Measurements from ENCODE around the gene MYCL. TPM values are rescaled to one million over a fixed set of nuclear protein-coding genes. Genes with fewer than 3 reads are reported as not detected.

MYCL gene
- total and polyA plus RNA-seq, 2 of the 8 experiments (the other 6 are each of a cell fraction or from before 2014, with no cell fraction given), result 20.3 to 28.8 TPM

DNA sequence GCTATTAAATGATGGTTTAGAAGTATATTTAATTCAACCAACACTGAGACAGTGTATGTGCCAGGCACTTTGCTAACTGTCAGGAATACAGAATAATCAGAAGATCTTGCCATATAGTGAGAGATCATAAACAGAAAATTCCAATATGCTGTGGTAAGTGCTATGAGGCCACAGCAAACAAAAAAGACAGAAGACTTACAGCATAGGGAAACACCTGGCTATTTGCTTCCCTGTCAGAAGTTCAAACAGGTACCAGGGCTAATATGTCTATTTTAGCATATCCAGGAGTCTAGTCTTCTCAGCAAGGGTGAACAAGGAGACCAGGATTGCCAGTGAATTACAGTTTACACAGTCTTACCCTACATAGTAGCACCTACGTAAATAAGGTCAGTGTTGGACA is 48.8 kb downstream of the MYCL start:
- Histone ChIP-seq H2BK20ac (ENCODE audit: low read length) (no peak overlapping the region), H3K79me2 (ENCODE audit: control insufficient read depth in 1 of 2, insufficient read depth in 2 of 2, low read length in 2 of 2) (peaks cover 0 to 13% of the 10 kb centered on the region in 2 experiments; a peak in 2 of 4 replicates), H4K91ac (replicated peaks; ENCODE audit: insufficient read length, low read length) (no peak overlapping the region), H3K79me1 (ENCODE audit: low read depth, low read length) (peaks cover 3% of the 10 kb centered on the region), H4K20me1 (replicated peaks in 1 of 2; ENCODE audit: control insufficient read depth in 1 of 2, insufficient read depth in 2 of 2, low read length in 2 of 2) (peaks cover 0 to 1% of the 10 kb centered on the region in 2 experiments), H3K18ac (ENCODE audit: extremely low read depth, low read length) (no peak overlapping the region), H4K8ac (ENCODE audit: extremely low read depth, insufficient read depth, low read length) (no peak overlapping the region), H2BK15ac (ENCODE audit: low read length) (no peak overlapping the region), H3K4ac (replicated peaks; ENCODE audit: insufficient read length, low read depth, low read length) (no peak overlapping the region), H3K4me1 (replicated peaks in 1 of 4; ENCODE audit: control insufficient read depth in 3 of 4, insufficient read depth in 4 of 4, low read length in 3 of 4) (no peaks in the 10 kb centered on the region), H2BK5ac (ENCODE audit: low read depth, low read length) (no peak overlapping the region), H3K4me3 (ENCODE audit: extremely low read depth in 1 of 4, insufficient read depth in 2 of 4, low read depth in 3 of 4, low read length in 4 of 4) (no peak overlapping the region), H2AFZ (ENCODE audit: low read length) (no peak overlapping the region), H2BK120ac (replicated peaks; ENCODE audit: low read depth, low read length) (no peak overlapping the region), H2AK5ac (ENCODE audit: low read depth, low read length) (no peak overlapping the region), H3K9me3 (ENCODE audit: insufficient read depth in 2 of 2, low read depth in 1 of 2, low read length in 1 of 2) (no peaks in the 10 kb centered on the region), H3K23me2 (ENCODE audit: low read depth, low read length) (no peaks in the 10 kb centered on the region), H3K9ac (replicated peaks in 1 of 4; ENCODE audit: extremely low read depth in 1 of 4, low read depth in 3 of 4, low read length in 3 of 4) (no peak overlapping the region), H3K36me3 (ENCODE audit: control insufficient read depth in 2 of 4, insufficient read depth in 4 of 4, low read length in 3 of 4) (peaks cover 0 to 19% (median 8%) of the 10 kb centered on the region in 4 experiments; a peak in 3 of 8 replicates), H3K4me2 (ENCODE audit: insufficient read depth in 1 of 2, low read depth in 2 of 2, low read length in 2 of 2) (no peak overlapping the region), H3K14ac (ENCODE audit: insufficient read length) (no peak overlapping the region), H3K23ac (ENCODE audit: insufficient read length) (no peak overlapping the region), H3K56ac (replicated peaks; ENCODE audit: insufficient read length, low read depth, low read length) (no peak overlapping the region), H4K5ac (ENCODE audit: insufficient read length, low read depth, low read length) (no peak overlapping the region), H2BK12ac (ENCODE audit: low read depth, low read length) (no peak overlapping the region), H3K27me3 (replicated peaks in 1 of 4; ENCODE audit: control insufficient read depth in 3 of 4, extremely low read depth in 1 of 4, insufficient read depth in 3 of 4, low read length in 3 of 4) (no peaks in the 10 kb centered on the region), H3K27ac (ENCODE audit: low read depth, low read length) (no peak overlapping the region)
- CTCF ChIA-PET (ENCODE audit: partially characterized antibody), result interaction anchor here (1.0 to 1.7 kb wide), 3 partner anchors 9 to 65 kb away, joined by 3 to 4 read pairs (median 3); no protein-coding TSS in a partner anchor
- POLR2A ChIA-PET (ENCODE audit: partially characterized antibody), result interaction anchor here (0.6 to 1.1 kb wide), 3 partner anchors 8 to 27 kb away, joined by 3 read pairs; no protein-coding TSS in a partner anchor
- 88% methylated on average over 1 of the region's 1 CpG; no CpG with 5 or more reads in 1 of the 2 experiments for WGBS, 2 experiments (ENCODE audit: extremely low coverage in 1 of 2, insufficient coverage in 1 of 2, insufficient read length in 1 of 2, insufficient replicate concordance in 2 of 2, low coverage in 1 of 2, low lambda C conversion rate in 2 of 2, missing lambda C conversion rate in 1 of 2)
- DNase-seq (ENCODE audit: low read depth in 1 of 2, low spot score in 2 of 2) (no peak), FAIRE-seq (no peak)
- no peak for TF ChIP-seq EP300 (IDR thresholded peaks at IDR 0.05; ENCODE audit: borderline replicate concordance in 1 of 2, low read depth in 2 of 2, low read length in 2 of 2)
- TF ChIP-seq CBX5 (IDR thresholded peaks at IDR 0.05; ENCODE audit: low read depth, low read length), result no peak
- TF ChIP-seq EGR1 (IDR thresholded peaks at IDR 0.05; ENCODE audit: borderline replicate concordance, low read depth, low read length), result no peak
- TF ChIP-seq MAFK (IDR thresholded peaks at IDR 0.05; ENCODE audit: low read depth, low read length), result no peak
- TF ChIP-seq, protein P1, sequence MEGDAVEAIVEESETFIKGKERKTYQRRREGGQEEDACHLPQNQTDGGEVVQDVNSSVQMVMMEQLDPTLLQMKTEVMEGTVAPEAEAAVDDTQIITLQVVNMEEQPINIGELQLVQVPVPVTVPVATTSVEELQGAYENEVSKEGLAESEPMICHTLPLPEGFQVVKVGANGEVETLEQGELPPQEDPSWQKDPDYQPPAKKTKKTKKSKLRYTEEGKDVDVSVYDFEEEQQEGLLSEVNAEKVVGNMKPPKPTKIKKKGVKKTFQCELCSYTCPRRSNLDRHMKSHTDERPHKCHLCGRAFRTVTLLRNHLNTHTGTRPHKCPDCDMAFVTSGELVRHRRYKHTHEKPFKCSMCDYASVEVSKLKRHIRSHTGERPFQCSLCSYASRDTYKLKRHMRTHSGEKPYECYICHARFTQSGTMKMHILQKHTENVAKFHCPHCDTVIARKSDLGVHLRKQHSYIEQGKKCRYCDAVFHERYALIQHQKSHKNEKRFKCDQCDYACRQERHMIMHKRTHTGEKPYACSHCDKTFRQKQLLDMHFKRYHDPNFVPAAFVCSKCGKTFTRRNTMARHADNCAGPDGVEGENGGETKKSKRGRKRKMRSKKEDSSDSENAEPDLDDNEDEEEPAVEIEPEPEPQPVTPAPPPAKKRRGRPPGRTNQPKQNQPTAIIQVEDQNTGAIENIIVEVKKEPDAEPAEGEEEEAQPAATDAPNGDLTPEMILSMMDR (IDR thresholded peaks at IDR 0.05; ENCODE audit: control extremely low read depth in 1 of 3, insufficient read depth in 1 of 3, low read depth in 1 of 3, low read length in 3 of 3), result no peak
- TF ChIP-seq GABPA (IDR thresholded peaks at IDR 0.05; ENCODE audit: borderline replicate concordance, insufficient read depth, low read length), result no peak
- TF ChIP-seq CBX8 (IDR thresholded peaks at IDR 0.05; ENCODE audit: borderline replicate concordance, low read depth, low read length), result no peak
- TF ChIP-seq FOSL1 (IDR thresholded peaks at IDR 0.05; ENCODE audit: insufficient read depth, low read depth, low read length), result no peak
- no peak for TF ChIP-seq TAF7 (optimal IDR thresholded peaks at IDR 0.05; ENCODE audit: borderline replicate concordance, low read depth, low read length)
- TF ChIP-seq ASH2L (IDR thresholded peaks at IDR 0.05; ENCODE audit: low read length), result no peak

Measured in H1 (cell line).